Fibroblast of mammary gland (primary cell): Measurements from ENCODE around the gene KRTAP10-3.

ENCODE experiments used
- DNase-seq: peaks from one replicate; pipeline ENCODE4 v3.0.0-alpha.2; 2010; ENCODE audit warnings: low read depth
- H3K4me3 ChIP-seq: 2 replicates; pipeline ENCODE4 v1.5.1; 2011; ENCODE audit warnings: low read depth, mild to moderate bottlenecking, low read length, moderate library complexity; ENCODE audit not compliant: control insufficient read depth
- TF ChIP-seq, protein P1 (sequence below): conservative IDR thresholded peaks from 2 replicates; pipeline ENCODE4 v1.5.1; 2011; ENCODE audit warnings: low read depth, low read length, inconsistent platforms; ENCODE audit not compliant: control insufficient read depth, insufficient read depth

KRTAP10-3 gene

DNA sequence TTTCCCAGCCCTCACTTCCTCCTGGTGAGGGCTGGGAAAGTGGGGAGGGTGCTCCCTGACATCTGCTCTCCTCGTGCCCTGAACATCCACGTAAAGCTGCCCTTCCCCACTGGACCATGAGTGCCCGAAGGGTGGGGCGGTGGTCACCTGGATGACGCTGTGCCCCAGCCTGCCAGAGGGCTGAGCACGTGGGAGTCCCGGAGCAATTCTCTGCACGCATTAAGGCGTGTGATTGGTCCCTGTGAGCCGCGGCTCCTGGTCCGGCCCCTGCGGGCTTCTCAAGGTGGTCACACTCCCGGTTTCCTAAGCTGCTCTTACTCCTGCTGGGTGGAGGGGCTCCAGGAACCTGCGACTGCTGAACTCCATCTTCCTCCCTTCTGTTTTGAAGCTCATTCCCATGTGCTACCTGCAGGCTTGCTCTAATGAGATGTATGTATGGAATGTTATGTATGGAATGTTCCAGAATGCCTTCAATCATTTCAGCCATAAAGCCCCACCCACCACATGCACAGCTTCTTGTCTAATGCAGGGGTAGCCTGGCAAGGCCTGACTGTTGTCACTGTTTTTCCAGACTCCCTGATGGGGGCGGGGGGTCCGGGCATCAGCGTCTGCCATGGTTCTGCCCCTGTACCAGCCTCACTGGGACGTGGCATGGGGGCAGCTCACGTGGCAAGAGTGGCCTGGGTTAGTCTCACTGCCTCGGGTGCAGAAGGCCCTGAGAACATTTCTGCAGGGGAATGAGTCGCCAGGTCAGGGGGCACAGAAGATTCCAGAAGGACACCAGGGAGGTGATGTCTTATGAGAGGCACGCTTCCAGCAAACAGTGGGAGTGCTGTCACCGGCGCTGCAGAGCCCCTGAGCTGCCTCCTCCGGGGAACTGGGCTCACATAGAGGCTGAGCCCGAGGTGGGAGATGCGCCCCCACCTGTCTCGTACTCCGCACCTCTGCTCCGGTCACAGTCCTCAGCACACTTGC is 38.0 kb downstream of the KRTAP10-3 start:
- TF ChIP-seq, protein P1, sequence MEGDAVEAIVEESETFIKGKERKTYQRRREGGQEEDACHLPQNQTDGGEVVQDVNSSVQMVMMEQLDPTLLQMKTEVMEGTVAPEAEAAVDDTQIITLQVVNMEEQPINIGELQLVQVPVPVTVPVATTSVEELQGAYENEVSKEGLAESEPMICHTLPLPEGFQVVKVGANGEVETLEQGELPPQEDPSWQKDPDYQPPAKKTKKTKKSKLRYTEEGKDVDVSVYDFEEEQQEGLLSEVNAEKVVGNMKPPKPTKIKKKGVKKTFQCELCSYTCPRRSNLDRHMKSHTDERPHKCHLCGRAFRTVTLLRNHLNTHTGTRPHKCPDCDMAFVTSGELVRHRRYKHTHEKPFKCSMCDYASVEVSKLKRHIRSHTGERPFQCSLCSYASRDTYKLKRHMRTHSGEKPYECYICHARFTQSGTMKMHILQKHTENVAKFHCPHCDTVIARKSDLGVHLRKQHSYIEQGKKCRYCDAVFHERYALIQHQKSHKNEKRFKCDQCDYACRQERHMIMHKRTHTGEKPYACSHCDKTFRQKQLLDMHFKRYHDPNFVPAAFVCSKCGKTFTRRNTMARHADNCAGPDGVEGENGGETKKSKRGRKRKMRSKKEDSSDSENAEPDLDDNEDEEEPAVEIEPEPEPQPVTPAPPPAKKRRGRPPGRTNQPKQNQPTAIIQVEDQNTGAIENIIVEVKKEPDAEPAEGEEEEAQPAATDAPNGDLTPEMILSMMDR, result no peak
- no peak overlapping the region for H3K4me3 ChIP-seq
- no peak for DNase-seq

DNA sequence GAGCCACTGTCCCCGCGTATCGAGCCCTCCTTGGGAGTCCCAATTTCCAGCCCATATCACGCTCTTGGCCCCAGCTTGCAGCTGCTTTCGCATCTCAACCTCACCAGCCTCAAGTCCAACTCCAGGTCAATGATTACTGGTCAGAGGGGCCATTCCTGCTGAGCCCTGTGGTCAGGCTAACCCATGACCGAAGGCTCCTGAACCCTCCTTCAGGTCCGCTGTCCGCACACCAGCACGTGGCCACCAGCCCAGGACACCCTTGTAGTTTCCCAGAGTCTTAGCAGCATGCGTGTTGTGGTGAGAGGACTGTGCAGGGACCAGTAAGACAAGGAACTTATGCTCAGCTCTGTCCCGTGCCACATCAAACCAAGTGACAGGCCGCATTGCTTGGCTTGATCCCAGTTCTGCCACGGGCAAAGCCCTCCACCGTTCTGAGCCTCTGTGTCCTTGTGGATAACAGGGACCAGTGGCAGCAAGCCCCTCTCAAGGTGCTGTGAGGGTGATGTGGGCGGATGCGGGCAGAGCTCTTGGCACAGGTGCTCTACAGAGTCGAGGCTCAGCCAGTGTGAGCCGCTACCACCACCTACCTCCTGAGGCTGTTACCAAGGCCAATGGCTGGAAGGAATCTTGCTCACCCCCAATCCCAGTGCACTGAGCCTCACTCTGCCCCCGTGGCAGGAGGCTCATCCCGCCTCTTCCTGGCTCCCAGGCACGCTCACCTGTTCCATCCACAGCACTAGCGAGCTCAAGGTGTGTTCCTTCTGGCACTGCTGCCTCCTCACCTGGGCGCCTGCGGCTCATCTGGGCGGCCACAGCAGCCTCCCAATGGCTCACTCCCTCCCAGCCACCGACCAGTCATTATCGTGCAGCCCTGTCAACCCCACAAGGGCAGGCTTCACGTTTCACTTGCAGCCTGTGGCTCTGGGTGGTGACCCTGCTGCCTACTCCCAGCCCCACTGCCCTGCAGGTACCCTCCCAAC is 39.0 kb downstream of the KRTAP10-3 start:
- H3K4me3 ChIP-seq, result no peak overlapping the region
- DNase-seq, result no peak
- TF ChIP-seq, protein P1, result no peak

DNA sequence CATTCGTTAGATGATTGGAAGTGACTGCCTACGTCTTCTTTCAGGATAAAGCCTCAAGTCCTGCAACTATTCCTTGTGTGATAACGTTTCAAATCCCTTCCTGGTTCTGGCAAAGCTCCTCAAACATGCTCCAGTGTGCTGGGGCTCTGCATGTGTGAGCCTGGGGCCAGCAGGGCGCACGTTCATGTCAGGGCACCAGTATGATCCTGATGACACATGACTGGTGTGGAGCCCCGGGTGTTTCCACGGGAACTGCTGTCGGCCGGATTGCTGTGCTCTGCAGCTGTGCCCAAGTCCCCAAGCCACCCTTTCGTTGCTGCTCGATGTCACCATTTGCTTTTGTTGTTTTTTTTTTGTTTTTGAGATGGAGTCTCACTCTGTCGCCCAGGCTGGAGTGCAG is 39.9 kb downstream of the KRTAP10-3 start:
- TF ChIP-seq, protein P1, result no peak
- no peak overlapping the region for H3K4me3 ChIP-seq
- DNase-seq, result no peak

DNA sequence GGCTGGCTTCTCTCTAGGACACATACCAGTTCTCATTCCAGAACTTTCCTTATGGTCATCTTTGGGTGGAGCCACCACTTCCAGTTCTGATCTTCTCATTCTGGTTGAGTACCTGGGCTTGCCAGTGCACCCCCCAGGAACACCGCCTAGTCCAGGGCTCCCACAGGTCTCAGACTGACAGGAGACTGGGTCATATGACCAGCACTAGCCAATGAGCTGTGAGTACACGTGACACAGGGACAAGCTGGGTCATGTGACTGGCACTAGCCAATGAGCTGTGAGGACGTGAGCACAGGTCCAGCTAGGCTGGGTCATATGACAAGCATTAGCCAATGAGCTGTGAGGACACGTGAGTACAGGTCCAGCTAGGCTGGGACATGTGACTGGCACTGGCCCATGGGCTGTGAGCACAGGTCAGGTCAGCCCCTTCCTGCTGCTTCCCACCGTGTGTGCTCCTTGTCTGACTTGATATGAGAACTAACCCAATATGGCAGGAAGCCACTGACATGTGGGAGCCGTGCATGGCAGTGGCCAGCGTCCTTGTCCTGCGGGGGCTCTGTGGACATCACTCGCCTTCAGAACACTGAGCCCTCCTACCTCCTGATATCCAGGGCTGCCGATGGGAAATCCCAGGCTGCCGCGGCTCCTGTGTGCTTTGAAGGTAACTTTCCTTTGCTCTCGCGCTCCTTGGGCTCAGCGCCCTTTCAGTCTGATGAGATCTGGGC is 41.3 kb downstream of the KRTAP10-3 start:
- peak; percentile 45 for DNase-seq

DNA sequence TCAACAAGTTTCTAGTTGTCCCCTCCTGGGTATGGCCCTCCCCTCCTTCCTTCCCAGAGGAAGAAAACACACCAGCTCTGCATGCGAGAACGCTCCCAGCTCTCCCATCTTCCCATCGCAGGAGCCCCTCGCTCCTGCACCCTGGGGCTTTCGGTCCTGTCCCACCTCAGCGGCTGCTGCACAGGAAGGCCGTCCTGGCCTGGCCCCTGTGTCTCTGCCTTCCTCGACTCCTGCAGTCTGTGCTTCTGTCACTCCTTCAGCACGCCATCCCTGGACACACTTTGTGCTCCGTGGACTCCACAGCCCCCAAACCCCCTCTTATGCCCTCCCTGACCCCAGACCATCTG is 41.8 kb downstream of the KRTAP10-3 start:
- no peak overlapping the region for H3K4me3 ChIP-seq
- DNase-seq, result no peak
- TF ChIP-seq, protein P1, result no peak

More for the DNA sequence above, 41.3 kb downstream of the KRTAP10-3 start:
- TF ChIP-seq, protein P1, result no peak
- H3K4me3 ChIP-seq, result no peak overlapping the region

DNA sequence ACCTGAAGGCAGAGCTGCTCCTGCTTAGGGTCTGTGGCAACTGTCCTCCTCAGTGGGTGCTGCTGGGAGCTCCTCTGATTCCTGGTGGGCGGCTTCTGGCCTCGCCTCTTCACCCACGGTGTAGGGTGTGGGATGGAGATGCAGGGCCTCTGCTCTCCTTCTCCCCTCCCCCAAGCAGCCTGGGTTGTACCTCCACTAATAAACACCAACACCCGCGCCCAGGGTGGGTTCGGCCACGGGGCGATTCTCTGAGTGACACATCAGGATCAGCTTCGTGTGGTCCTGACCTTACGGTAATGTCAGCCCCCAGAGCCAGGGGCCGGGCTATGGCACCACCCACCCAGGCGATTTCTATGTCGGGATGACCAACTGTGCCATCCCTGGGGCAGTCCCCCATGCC is 42.3 kb downstream of the KRTAP10-3 start:
- no peak overlapping the region for H3K4me3 ChIP-seq
- DNase-seq, result no peak
- TF ChIP-seq, protein P1, result no peak
